Stimulated activated naive CD8-positive, alpha-beta T cell treated with anti-CD3 and anti-CD28 coated beads, Interleukin-15, amount 100 ng/mL, for 72 hours (primary cell): ENCODE data around the gene SPDYE5.

ENCODE experiments used
- ATAC-seq: fragments of 150-1000 bp; cut with Tn5 transposase; 2 replicates; pipeline ENCODE4 v1.10.0; 2021; ENCODE audit warnings: mild to moderate bottlenecking, moderate library complexity
- DNase-seq, 2 donors: peaks; one replicate each; pipeline ENCODE4 v3.0.0; 2021 to 2022
- H3K27ac Mint-ChIP-seq, 2 donors: one replicate each; pipeline ENCODE4 v1.8.0; 2022; ENCODE audit warnings: mild to moderate bottlenecking in 2 of 2, mixed read lengths in 2 of 2, moderate library complexity in 2 of 2
- H3K27me3 Mint-ChIP-seq: one replicate; pipeline ENCODE4 v1.8.0; 2022; ENCODE audit warnings: mixed read lengths
- H3K4me1 Mint-ChIP-seq: one replicate; pipeline ENCODE4 v1.8.0; 2022; ENCODE audit warnings: mild to moderate bottlenecking, mixed read lengths
- H3K4me3 Mint-ChIP-seq, 2 donors: one replicate each; pipeline ENCODE4 v1.8.0; 2022; ENCODE audit warnings: mild to moderate bottlenecking in 2 of 2, mixed read lengths in 2 of 2, moderate library complexity in 1 of 2
- H3K9me3 Mint-ChIP-seq, 2 donors: one replicate each; pipeline ENCODE4 v1.8.0; 2022; ENCODE audit warnings: mixed read lengths in 2 of 2

SPDYE5 gene

GRCh38 chr7:75531359-75531821 is 39.3 kb downstream of the SPDYE5 start:
- H3K4me3 Mint-ChIP-seq, result no peak overlapping the region
- ATAC-seq (no peak), DNase-seq (no peak)
- peaks cover 17% of the 10 kb centered on the region for H3K4me1 Mint-ChIP-seq
- no peaks in the 10 kb centered on the region for H3K9me3 Mint-ChIP-seq
- no peaks in the 10 kb centered on the region for H3K27me3 Mint-ChIP-seq
- H3K27ac Mint-ChIP-seq, result peak overlapping the region in 1 of 2 donors; percentile 2

GRCh38 chr7:75532639-75533038 is 40.5 kb downstream of the SPDYE5 start:
- Mint-ChIP-seq H3K9me3 (no peaks in the 10 kb centered on the region), H3K27ac (no peak overlapping the region), H3K4me3 (no peak overlapping the region), H3K27me3 (no peaks in the 10 kb centered on the region), H3K4me1 (peaks cover 6% of the 10 kb centered on the region)
- DNase-seq (no peak), ATAC-seq (no peak)

- no peaks in the 10 kb centered on the region for H3K9me3 Mint-ChIP-seq
- no peak overlapping the region for H3K27ac Mint-ChIP-seq
- no peak overlapping the region for H3K4me3 Mint-ChIP-seq
- ATAC-seq (no peak), DNase-seq (no peak)
- H3K4me1 Mint-ChIP-seq, result no peaks in the 10 kb centered on the region
- H3K27me3 Mint-ChIP-seq, result no peaks in the 10 kb centered on the region
Measured at GRCh38 chr7:75533926-75534325, 41.8 kb downstream of the SPDYE5 start.

GRCh38 chr7:75534727-75535307 is 42.7 kb downstream of the SPDYE5 start:
- Mint-ChIP-seq H3K27me3 (no peaks in the 10 kb centered on the region), H3K9me3 (no peaks in the 10 kb centered on the region), H3K4me3 (no peak overlapping the region), H3K27ac (no peak overlapping the region), H3K4me1 (no peaks in the 10 kb centered on the region)
- DNase-seq (no peak), ATAC-seq (peak; percentile 46)

- no peaks in the 10 kb centered on the region for H3K27me3 Mint-ChIP-seq
- no peak overlapping the region for H3K27ac Mint-ChIP-seq
- no peaks in the 10 kb centered on the region for H3K9me3 Mint-ChIP-seq
- no peak overlapping the region for H3K4me3 Mint-ChIP-seq
- no peak for DNase-seq
- no peak for ATAC-seq
- H3K4me1 Mint-ChIP-seq, result no peaks in the 10 kb centered on the region
Measured at GRCh38 chr7:75536491-75536890, 44.4 kb downstream of the SPDYE5 start.

- no peaks in the 10 kb centered on the region for H3K27me3 Mint-ChIP-seq
- no peaks in the 10 kb centered on the region for H3K9me3 Mint-ChIP-seq
- H3K4me3 Mint-ChIP-seq, result no peak overlapping the region
- DNase-seq, result no peak
- no peak for ATAC-seq
- H3K4me1 Mint-ChIP-seq, result no peaks in the 10 kb centered on the region
- no peak overlapping the region for H3K27ac Mint-ChIP-seq
Measured at GRCh38 chr7:75536940-75537538, 44.9 kb downstream of the SPDYE5 start.

- Mint-ChIP-seq H3K27ac (peak overlapping the region in 1 of 2 donors; percentile 16), H3K27me3 (no peaks in the 10 kb centered on the region), H3K9me3 (no peaks in the 10 kb centered on the region), H3K4me3 (no peak overlapping the region), H3K4me1 (no peaks in the 10 kb centered on the region)
- DNase-seq (no peak), ATAC-seq (no peak)
Measured at GRCh38 chr7:75537731-75538130, 45.6 kb downstream of the SPDYE5 start.

- ATAC-seq, result no peak
- H3K4me1 Mint-ChIP-seq, result no peaks in the 10 kb centered on the region
- H3K27me3 Mint-ChIP-seq, result no peaks in the 10 kb centered on the region
- H3K27ac Mint-ChIP-seq, result no peak overlapping the region
- DNase-seq, result no peak
- no peak overlapping the region for H3K4me3 Mint-ChIP-seq
- no peaks in the 10 kb centered on the region for H3K9me3 Mint-ChIP-seq
Measured at GRCh38 chr7:75546237-75547015, 54.3 kb downstream of the SPDYE5 start.
